ENCODE data around the gene CDKAL1.

The CDKAL1 gene

GRCh38 chr6:21071780-21072468 is 537.7 kb downstream of the CDKAL1 start:
- TF ChIP-seq, protein P1, sequence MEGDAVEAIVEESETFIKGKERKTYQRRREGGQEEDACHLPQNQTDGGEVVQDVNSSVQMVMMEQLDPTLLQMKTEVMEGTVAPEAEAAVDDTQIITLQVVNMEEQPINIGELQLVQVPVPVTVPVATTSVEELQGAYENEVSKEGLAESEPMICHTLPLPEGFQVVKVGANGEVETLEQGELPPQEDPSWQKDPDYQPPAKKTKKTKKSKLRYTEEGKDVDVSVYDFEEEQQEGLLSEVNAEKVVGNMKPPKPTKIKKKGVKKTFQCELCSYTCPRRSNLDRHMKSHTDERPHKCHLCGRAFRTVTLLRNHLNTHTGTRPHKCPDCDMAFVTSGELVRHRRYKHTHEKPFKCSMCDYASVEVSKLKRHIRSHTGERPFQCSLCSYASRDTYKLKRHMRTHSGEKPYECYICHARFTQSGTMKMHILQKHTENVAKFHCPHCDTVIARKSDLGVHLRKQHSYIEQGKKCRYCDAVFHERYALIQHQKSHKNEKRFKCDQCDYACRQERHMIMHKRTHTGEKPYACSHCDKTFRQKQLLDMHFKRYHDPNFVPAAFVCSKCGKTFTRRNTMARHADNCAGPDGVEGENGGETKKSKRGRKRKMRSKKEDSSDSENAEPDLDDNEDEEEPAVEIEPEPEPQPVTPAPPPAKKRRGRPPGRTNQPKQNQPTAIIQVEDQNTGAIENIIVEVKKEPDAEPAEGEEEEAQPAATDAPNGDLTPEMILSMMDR (conservative IDR thresholded peaks at IDR 0.05), result no peak
- no peak overlapping the region for H3K27ac ChIP-seq

DNA sequence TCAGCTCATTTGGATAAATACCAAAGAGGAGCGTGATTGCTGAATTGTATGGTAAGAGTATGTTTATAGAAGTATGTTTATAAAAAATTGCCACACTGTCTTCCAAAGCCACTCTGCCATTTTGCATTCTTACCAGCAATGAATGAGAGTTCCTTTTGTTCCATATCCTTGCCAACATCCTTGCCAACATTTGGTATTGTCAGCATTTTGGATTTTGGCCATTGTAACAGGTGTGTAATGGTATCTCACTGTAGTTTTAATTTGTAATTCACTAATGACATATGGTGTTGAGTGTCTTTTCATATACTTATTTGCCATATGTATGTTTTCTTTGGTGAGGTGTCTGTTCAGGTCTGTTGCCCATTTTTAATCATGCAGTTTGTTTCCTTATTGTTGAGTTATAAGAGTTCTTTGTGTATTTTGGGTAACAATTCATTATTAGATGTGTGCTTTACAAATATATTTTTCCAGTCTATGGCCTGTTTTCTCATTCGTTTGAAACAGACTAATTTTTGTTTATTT is 539.1 kb downstream of the CDKAL1 start:
- no peak overlapping the region for H3K27ac ChIP-seq
- TF ChIP-seq, protein P1 (conservative IDR thresholded peaks at IDR 0.05), result no peak

GRCh38 chr6:21074484-21074883 is 540.2 kb downstream of the CDKAL1 start:
- H3K27ac ChIP-seq, result no peak overlapping the region
- TF ChIP-seq, protein P1 (conservative IDR thresholded peaks at IDR 0.05), result no peak

- H3K27ac ChIP-seq, result no peak overlapping the region
Observed at GRCh38 chr6:21075986-21076385, 541.7 kb downstream of the CDKAL1 start.

DNA sequence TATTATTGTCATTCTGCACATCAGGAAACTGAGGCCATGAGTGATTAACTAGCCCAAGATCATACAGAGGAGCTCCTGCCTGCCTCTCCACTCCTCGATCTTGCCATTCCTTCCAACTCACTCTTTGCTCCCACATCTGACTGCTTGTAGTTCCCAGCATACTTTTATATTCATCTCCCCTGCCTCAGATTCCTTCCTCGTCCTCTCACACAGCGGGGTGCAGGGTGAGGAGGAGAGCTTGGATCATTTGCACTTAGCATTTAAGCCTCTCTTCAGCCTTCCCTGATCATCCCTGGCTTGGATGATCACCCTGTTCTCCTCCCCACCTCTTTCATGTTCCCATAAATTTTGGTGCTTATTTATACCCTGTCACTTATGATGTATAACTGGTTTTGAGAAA is 544.2 kb downstream of the CDKAL1 start:
- no peak overlapping the region for H3K27ac ChIP-seq
- TF ChIP-seq, protein P1 (conservative IDR thresholded peaks at IDR 0.05), result no peak

More at GRCh38 chr6:21075986-21076385, 541.7 kb downstream of the CDKAL1 start:
- TF ChIP-seq, protein P1 (conservative IDR thresholded peaks at IDR 0.05), result no peak

- TF ChIP-seq, protein P1 (conservative IDR thresholded peaks at IDR 0.05), result no peak
- H3K27ac ChIP-seq, result no peak overlapping the region
Observed at GRCh38 chr6:21079468-21080048, 545.3 kb downstream of the CDKAL1 start.

GRCh38 chr6:21080221-21080620 is 546.0 kb downstream of the CDKAL1 start:
- TF ChIP-seq, protein P1 (conservative IDR thresholded peaks at IDR 0.05), result no peak
- H3K27ac ChIP-seq, result no peak overlapping the region
